ENCODE results near the gene DSCAML1.

DNA sequence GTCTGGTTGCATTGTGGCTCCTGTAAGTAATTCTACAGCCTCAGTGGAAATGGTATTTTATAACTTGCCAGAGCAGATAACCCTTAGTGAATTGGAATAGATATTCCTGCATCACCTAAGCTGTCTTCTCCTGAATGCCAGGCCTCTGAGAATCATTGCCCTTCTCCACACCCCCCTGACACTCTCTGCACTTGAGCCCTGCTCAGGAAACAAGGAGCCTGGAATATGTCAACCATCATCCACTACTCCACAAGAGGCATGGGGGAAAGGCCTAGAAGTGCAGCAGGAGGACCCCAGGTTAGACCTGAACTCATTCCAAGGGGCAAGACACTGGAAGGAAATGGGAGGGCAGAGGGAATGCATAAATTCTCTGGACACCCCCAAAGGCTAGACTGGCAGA lies 72.4 kb downstream of the DSCAML1 start:
- TF ChIP-seq ZFP3 (CRISPR knock-in tag; IDR thresholded peaks at IDR 0.05) (no peak), ZNF8 (CRISPR knock-in tag; IDR thresholded peaks at IDR 0.05) (no peak), ZFP30 (CRISPR knock-in tag; IDR thresholded peaks at IDR 0.05) (no peak), TCF4 (CRISPR knock-in tag; IDR thresholded peaks at IDR 0.05; ENCODE audit: borderline replicate concordance) (no peak), GLIS3 (CRISPR knock-in tag; IDR thresholded peaks at IDR 0.05) (no peak), ZNF70 (CRISPR knock-in tag; IDR thresholded peaks at IDR 0.05) (no peak), ZC3H10 (CRISPR knock-in tag; IDR thresholded peaks at IDR 0.05) (no peak), ZNF565 (CRISPR knock-in tag; conservative IDR thresholded peaks at IDR 0.05; ENCODE audit: low read depth) (no peak), CSDC2 (CRISPR knock-in tag; IDR thresholded peaks at IDR 0.05) (no peak), ESRRG (CRISPR knock-in tag; IDR thresholded peaks at IDR 0.05) (no peak)
- TF ChIP-seq, protein P1, sequence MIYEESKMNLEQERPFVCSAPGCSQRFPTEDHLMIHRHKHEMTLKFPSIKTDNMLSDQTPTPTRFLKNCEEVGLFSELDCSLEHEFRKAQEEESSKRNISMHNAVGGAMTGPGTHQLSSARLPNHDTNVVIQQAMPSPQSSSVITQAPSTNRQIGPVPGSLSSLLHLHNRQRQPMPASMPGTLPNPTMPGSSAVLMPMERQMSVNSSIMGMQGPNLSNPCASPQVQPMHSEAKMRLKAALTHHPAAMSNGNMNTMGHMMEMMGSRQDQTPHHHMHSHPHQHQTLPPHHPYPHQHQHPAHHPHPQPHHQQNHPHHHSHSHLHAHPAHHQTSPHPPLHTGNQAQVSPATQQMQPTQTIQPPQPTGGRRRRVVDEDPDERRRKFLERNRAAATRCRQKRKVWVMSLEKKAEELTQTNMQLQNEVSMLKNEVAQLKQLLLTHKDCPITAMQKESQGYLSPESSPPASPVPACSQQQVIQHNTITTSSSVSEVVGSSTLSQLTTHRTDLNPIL (CRISPR knock-in tag; IDR thresholded peaks at IDR 0.05; ENCODE audit: low read depth), result no peak
- TF ChIP-seq, protein P2, sequence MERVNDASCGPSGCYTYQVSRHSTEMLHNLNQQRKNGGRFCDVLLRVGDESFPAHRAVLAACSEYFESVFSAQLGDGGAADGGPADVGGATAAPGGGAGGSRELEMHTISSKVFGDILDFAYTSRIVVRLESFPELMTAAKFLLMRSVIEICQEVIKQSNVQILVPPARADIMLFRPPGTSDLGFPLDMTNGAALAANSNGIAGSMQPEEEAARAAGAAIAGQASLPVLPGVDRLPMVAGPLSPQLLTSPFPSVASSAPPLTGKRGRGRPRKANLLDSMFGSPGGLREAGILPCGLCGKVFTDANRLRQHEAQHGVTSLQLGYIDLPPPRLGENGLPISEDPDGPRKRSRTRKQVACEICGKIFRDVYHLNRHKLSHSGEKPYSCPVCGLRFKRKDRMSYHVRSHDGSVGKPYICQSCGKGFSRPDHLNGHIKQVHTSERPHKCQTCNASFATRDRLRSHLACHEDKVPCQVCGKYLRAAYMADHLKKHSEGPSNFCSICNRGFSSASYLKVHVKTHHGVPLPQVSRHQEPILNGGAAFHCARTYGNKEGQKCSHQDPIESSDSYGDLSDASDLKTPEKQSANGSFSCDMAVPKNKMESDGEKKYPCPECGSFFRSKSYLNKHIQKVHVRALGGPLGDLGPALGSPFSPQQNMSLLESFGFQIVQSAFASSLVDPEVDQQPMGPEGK (CRISPR knock-in tag; IDR thresholded peaks at IDR 0.05; ENCODE audit: borderline replicate concordance), result no peak
- TF ChIP-seq, protein P3, sequence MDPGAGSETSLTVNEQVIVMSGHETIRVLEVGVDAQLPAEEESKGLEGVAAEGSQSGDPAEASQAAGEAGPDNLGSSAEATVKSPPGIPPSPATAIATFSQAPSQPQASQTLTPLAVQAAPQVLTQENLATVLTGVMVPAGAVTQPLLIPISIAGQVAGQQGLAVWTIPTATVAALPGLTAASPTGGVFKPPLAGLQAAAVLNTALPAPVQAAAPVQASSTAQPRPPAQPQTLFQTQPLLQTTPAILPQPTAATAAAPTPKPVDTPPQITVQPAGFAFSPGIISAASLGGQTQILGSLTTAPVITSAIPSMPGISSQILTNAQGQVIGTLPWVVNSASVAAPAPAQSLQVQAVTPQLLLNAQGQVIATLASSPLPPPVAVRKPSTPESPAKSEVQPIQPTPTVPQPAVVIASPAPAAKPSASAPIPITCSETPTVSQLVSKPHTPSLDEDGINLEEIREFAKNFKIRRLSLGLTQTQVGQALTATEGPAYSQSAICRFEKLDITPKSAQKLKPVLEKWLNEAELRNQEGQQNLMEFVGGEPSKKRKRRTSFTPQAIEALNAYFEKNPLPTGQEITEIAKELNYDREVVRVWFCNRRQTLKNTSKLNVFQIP (CRISPR knock-in tag; IDR thresholded peaks at IDR 0.05; ENCODE audit: borderline replicate concordance, low read depth), result no peak

Measured in SK-N-SH treated with all-trans-retinoic acid at 6 μM for 48 hours (cell line).